ENCODE results near the gene RNF220.
A peak's percentile ranks its signal among the peaks of the same experiment; 100 is the strongest.

RNF220 gene

GRCh38 chr1:44543786-44544185 lies 138.7 kb downstream of the RNF220 start:
- DNase-seq (ENCODE audit: low read depth): no peak
- H3K4me3 ChIP-seq (ENCODE audit: low read length): no peak overlapping the region
- TF ChIP-seq, protein P1, sequence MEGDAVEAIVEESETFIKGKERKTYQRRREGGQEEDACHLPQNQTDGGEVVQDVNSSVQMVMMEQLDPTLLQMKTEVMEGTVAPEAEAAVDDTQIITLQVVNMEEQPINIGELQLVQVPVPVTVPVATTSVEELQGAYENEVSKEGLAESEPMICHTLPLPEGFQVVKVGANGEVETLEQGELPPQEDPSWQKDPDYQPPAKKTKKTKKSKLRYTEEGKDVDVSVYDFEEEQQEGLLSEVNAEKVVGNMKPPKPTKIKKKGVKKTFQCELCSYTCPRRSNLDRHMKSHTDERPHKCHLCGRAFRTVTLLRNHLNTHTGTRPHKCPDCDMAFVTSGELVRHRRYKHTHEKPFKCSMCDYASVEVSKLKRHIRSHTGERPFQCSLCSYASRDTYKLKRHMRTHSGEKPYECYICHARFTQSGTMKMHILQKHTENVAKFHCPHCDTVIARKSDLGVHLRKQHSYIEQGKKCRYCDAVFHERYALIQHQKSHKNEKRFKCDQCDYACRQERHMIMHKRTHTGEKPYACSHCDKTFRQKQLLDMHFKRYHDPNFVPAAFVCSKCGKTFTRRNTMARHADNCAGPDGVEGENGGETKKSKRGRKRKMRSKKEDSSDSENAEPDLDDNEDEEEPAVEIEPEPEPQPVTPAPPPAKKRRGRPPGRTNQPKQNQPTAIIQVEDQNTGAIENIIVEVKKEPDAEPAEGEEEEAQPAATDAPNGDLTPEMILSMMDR (conservative IDR thresholded peaks at IDR 0.05; ENCODE audit: low read depth, low read length): no peak

- H3K4me3 ChIP-seq (ENCODE audit: low read length): no peak overlapping the region
- no peak for DNase-seq (ENCODE audit: low read depth)
- TF ChIP-seq, protein P1 (conservative IDR thresholded peaks at IDR 0.05; ENCODE audit: low read depth, low read length): no peak
Observed at GRCh38 chr1:44544960-44545359, 139.9 kb downstream of the RNF220 start.

GRCh38 chr1:44545961-44546360 lies 140.9 kb downstream of the RNF220 start:
- TF ChIP-seq, protein P1 (conservative IDR thresholded peaks at IDR 0.05; ENCODE audit: low read depth, low read length): no peak
- no peak overlapping the region for H3K4me3 ChIP-seq (ENCODE audit: low read length)
- no peak for DNase-seq (ENCODE audit: low read depth)

GRCh38 chr1:44546403-44547053 lies 141.5 kb downstream of the RNF220 start:
- TF ChIP-seq, protein P1 (conservative IDR thresholded peaks at IDR 0.05; ENCODE audit: low read depth, low read length): peak; percentile 3
- DNase-seq (ENCODE audit: low read depth): no peak
- no peak overlapping the region for H3K4me3 ChIP-seq (ENCODE audit: low read length)

DNA sequence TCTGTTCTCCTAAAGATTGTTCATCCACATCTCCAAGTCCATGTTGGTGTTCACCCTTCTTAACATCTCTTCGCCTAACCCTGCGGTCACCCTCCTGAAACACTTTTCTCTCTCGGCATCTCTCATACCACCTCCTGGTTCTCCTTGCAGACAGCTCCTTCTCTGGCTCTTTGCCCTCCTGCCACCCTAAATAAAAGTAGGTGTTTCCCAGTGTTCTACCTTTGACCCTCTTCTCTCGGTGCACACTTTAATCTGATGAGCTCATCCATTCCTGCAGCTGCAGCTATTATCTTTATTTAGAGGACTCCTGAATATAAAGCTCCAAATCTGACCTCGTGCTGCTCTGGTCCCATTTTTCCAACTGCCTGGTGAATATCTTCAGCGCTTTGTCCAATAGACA lies 142.3 kb downstream of the RNF220 start:
- H3K4me3 ChIP-seq (ENCODE audit: low read length): no peak overlapping the region
- TF ChIP-seq, protein P1 (conservative IDR thresholded peaks at IDR 0.05; ENCODE audit: low read depth, low read length): no peak
- DNase-seq (ENCODE audit: low read depth): no peak

GRCh38 chr1:44547837-44548236 lies 142.8 kb downstream of the RNF220 start:
- no peak for DNase-seq (ENCODE audit: low read depth)
- TF ChIP-seq, protein P1 (conservative IDR thresholded peaks at IDR 0.05; ENCODE audit: low read depth, low read length): no peak

DNA sequence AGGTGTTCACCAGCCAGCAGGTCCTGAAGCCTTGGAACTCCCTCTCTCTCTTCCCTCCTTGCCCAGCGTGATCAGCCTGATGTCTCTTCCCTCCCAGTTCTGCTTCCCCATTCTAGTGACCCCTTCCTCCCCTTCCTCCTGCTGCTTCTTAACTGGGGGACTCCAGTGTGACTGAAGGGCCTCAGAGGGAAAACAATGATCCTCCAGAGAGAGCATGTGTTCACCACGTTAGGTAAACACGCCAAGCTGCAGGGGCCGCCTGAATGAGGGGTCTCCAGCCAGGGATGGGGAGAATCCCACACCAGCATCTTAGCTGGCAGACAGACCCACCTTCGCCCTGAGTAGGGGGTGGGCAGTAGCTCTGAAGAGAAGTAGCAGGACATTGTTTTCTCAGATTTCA lies 144.5 kb downstream of the RNF220 start:
- DNase-seq (ENCODE audit: low read depth): no peak
- H3K4me3 ChIP-seq (ENCODE audit: low read length): no peak overlapping the region
- TF ChIP-seq, protein P1 (conservative IDR thresholded peaks at IDR 0.05; ENCODE audit: low read depth, low read length): no peak

More at GRCh38 chr1:44547837-44548236, 142.8 kb downstream of the RNF220 start:
- H3K4me3 ChIP-seq (ENCODE audit: low read length): no peak overlapping the region

Data from retinal pigment epithelial cell (primary cell).